SU-DHL-6 (cell line): ENCODE results near the gene VWA7.

Experiments
- EZH2phosphoT487 ChIP-seq: fragments of 200-600 bp; sonication (generic), shearing (Covaris generic); conservative IDR thresholded peaks from 2 replicates; pipeline ENCODE4 v1.6.1; 2018; ENCODE audit warnings: mild to moderate bottlenecking, antibody characterized with exemption, low read length, moderate library complexity, mixed read lengths
- TF ChIP-seq, protein P1 (sequence below): fragments of 200-600 bp; sonication (generic); IDR thresholded peaks from one replicate; pipeline ENCODE4 v1.5.1; 2017; ENCODE audit warnings: antibody characterized with exemption, mild to moderate bottlenecking, low read length, moderate library complexity; ENCODE audit not compliant: insufficient read depth, poor library complexity, severe bottlenecking

DNA sequence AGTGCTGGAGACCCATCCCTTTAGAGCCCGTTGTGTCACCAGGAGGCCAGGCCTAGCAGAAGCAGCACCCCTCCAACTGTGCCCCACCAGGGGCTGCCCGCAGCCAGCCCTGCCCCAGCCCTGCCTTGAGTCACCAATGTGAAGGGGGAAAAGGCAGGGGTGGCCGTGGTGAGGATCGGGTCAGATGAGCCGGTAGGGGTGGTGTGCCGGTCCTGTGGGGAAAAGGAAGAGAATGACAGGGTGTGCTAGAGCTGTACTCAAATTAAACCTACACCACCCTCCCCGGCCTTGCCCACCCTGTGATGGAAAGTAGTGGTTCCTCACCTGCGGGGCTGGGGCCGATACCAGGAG lies 11.6 kb downstream of the VWA7 start:
- TF ChIP-seq, protein P1, sequence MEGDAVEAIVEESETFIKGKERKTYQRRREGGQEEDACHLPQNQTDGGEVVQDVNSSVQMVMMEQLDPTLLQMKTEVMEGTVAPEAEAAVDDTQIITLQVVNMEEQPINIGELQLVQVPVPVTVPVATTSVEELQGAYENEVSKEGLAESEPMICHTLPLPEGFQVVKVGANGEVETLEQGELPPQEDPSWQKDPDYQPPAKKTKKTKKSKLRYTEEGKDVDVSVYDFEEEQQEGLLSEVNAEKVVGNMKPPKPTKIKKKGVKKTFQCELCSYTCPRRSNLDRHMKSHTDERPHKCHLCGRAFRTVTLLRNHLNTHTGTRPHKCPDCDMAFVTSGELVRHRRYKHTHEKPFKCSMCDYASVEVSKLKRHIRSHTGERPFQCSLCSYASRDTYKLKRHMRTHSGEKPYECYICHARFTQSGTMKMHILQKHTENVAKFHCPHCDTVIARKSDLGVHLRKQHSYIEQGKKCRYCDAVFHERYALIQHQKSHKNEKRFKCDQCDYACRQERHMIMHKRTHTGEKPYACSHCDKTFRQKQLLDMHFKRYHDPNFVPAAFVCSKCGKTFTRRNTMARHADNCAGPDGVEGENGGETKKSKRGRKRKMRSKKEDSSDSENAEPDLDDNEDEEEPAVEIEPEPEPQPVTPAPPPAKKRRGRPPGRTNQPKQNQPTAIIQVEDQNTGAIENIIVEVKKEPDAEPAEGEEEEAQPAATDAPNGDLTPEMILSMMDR: no peak
- no peak for TF ChIP-seq EZH2phosphoT487
